WTC11 (cell line): ENCODE data around the gene CACNG7. TPM values are rescaled to one million over a fixed set of nuclear protein-coding genes. Genes with fewer than 3 reads are reported as not detected.

Experiments used
- ATAC-seq: fragments of 200-7000 bp; cut with Tn5 transposase; 2 replicates; pipeline ENCODE4 v1.10.0; 2021; ENCODE audit warnings: mild to moderate bottlenecking, moderate library complexity
- CTCF ChIA-PET: fragments of 300-600 bp; sonication (Branson Sonifier 250); formaldehyde crosslinking; loops from one replicate; lab custom pipeline; 2021; ENCODE audit warnings: antibody characterized with exemption; lab: Charles Lee
- POLR2A ChIA-PET: fragments of 350-600 bp; sonication (Branson Sonifier 250); formaldehyde crosslinking; loops from one replicate; lab custom pipeline; 2021; ENCODE audit warnings: antibody characterized with exemption; lab: Charles Lee
- DNase-seq: peaks from one replicate; pipeline ENCODE4 v3.0.0; 2021; ENCODE audit warnings: low spot score
- H3K27ac Mint-ChIP-seq: 2 replicates; pipeline ENCODE4 v1.8.0; 2021; ENCODE audit warnings: mixed read lengths
- H3K27me3 Mint-ChIP-seq: 2 replicates; pipeline ENCODE4 v1.8.0; 2021; ENCODE audit warnings: low read depth, mild to moderate bottlenecking, moderate library complexity, mixed read lengths
- H3K36me3 Mint-ChIP-seq: 2 replicates; pipeline ENCODE4 v1.8.0; 2021; ENCODE audit warnings: mixed read lengths
- H3K4me1 Mint-ChIP-seq: 2 replicates; pipeline ENCODE4 v1.8.0; 2022; ENCODE audit warnings: mixed read lengths
- H3K4me3 Mint-ChIP-seq: 2 replicates; pipeline ENCODE4 v1.8.0; 2021; ENCODE audit warnings: mild to moderate bottlenecking, moderate library complexity, mixed read lengths
- H3K9me3 Mint-ChIP-seq: 2 replicates; pipeline ENCODE4 v1.8.0; 2021; ENCODE audit warnings: mixed read lengths
- AFF4 ChIP-seq: sonication (generic); formaldehyde crosslinking; IDR thresholded peaks from 2 replicates; pipeline ENCODE4 v1.8.1; 2023; ENCODE audit warnings: mild to moderate bottlenecking, missing genetic modification reagents, borderline replicate concordance
- CBFB ChIP-seq: sonication (generic); formaldehyde crosslinking; IDR thresholded peaks from 2 replicates; pipeline ENCODE4 v1.8.1; 2022; ENCODE audit warnings: mild to moderate bottlenecking, low read depth, missing genetic modification reagents
- FOXP4 ChIP-seq: sonication (generic); formaldehyde crosslinking; IDR thresholded peaks from 2 replicates; pipeline ENCODE4 v1.8.0; 2022; ENCODE audit warnings: mild to moderate bottlenecking, missing genetic modification reagents
- GABPB1 ChIP-seq: sonication (generic); formaldehyde crosslinking; IDR thresholded peaks from 2 replicates; pipeline ENCODE4 v1.8.1; 2023; ENCODE audit warnings: mild to moderate bottlenecking, missing genetic modification reagents
- RORB ChIP-seq: fragments of 250-450 bp; sonication (Bioruptor Pico); IDR thresholded peaks from 2 replicates; pipeline ENCODE4 v1.9.0; 2021; ENCODE audit warnings: mild to moderate bottlenecking
- ZBTB21 ChIP-seq: sonication (generic); formaldehyde crosslinking; IDR thresholded peaks from 2 replicates; pipeline ENCODE4 v1.8.1; 2023; ENCODE audit warnings: mild to moderate bottlenecking, missing genetic modification reagents, borderline replicate concordance
- ZNF138 ChIP-seq: sonication (generic); formaldehyde crosslinking; conservative IDR thresholded peaks from 2 replicates; pipeline ENCODE4 v1.8.1; 2022; ENCODE audit warnings: mild to moderate bottlenecking, moderate library complexity, missing genetic modification reagents
- ZNF263 ChIP-seq: sonication (generic); formaldehyde crosslinking; IDR thresholded peaks from 2 replicates; pipeline ENCODE4 v1.8.1; 2022; ENCODE audit warnings: low read depth, mild to moderate bottlenecking, moderate library complexity, missing genetic modification reagents
- ZNF512 ChIP-seq: sonication (generic); formaldehyde crosslinking; IDR thresholded peaks from 2 replicates; pipeline ENCODE4 v1.8.1; 2022; ENCODE audit warnings: missing genetic modification reagents, borderline replicate concordance
- total RNA-seq: library from RNA; stranded (reverse); gene quantifications from 3 replicates; pipeline ENCODE4 v1.2.3, GENCODE V29; 2021
- TF ChIP-seq, protein P1 (sequence below): sonication (generic); formaldehyde crosslinking; IDR thresholded peaks from 2 replicates; pipeline ENCODE4 v1.8.0; 2023; ENCODE audit warnings: mild to moderate bottlenecking, missing genetic modification reagents
- TF ChIP-seq, protein P2 (sequence below): fragments of 200-600 bp; IDR thresholded peaks from 2 replicates; pipeline ENCODE4 v1.8.0; 2022; ENCODE audit warnings: antibody characterized with exemption
- TF ChIP-seq, protein P3 (sequence below): sonication (generic); formaldehyde crosslinking; IDR thresholded peaks from 2 replicates; pipeline ENCODE4 v1.8.0; 2022; ENCODE audit warnings: mild to moderate bottlenecking, missing genetic modification reagents
- TF ChIP-seq, protein P4 (sequence below): fragments of 250-450 bp; sonication (Bioruptor Pico); IDR thresholded peaks from 2 replicates; pipeline ENCODE4 v1.9.0; 2021; ENCODE audit warnings: mild to moderate bottlenecking
- TF ChIP-seq, protein P5 (sequence below): fragments of 250-450 bp; sonication (Bioruptor Pico); IDR thresholded peaks from 2 replicates; pipeline ENCODE4 v1.8.0; 2021; ENCODE audit warnings: mild to moderate bottlenecking

CACNG7 gene
- total RNA-seq, 1 experiment from 2014 or later: 33.3 TPM

DNA sequence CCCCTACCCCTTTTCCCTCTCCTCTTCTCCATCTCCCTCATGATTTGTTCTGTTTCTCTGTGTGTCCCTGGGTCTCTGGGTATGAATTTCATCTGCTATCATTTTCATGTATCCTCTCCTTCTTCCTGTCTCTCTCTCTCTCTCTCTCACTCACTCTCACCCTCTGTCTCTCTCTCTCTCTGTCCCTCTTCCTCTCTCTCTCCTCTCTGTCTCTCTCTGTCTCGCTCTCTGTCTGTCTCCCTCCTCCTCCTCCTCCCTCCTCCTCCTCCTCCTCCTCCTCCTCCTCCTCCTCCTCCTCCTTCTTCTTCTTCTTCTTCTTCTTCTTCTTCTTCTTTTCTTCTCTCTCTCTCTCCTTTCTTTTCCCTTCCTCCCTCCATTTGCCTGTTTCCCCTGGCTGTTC, 3.3 kb upstream of the CACNG7 start (continued):
- TF ChIP-seq, protein P1, sequence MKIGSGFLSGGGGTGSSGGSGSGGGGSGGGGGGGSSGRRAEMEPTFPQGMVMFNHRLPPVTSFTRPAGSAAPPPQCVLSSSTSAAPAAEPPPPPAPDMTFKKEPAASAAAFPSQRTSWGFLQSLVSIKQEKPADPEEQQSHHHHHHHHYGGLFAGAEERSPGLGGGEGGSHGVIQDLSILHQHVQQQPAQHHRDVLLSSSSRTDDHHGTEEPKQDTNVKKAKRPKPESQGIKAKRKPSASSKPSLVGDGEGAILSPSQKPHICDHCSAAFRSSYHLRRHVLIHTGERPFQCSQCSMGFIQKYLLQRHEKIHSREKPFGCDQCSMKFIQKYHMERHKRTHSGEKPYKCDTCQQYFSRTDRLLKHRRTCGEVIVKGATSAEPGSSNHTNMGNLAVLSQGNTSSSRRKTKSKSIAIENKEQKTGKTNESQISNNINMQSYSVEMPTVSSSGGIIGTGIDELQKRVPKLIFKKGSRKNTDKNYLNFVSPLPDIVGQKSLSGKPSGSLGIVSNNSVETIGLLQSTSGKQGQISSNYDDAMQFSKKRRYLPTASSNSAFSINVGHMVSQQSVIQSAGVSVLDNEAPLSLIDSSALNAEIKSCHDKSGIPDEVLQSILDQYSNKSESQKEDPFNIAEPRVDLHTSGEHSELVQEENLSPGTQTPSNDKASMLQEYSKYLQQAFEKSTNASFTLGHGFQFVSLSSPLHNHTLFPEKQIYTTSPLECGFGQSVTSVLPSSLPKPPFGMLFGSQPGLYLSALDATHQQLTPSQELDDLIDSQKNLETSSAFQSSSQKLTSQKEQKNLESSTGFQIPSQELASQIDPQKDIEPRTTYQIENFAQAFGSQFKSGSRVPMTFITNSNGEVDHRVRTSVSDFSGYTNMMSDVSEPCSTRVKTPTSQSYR: no peak
- no peak for TF ChIP-seq RORB
- TF ChIP-seq ZBTB21: no peak
- TF ChIP-seq ZNF263: 0 out of 2 replicates have a peak, but pooled peaks have one; percentile 20
- TF ChIP-seq ZNF512 (CRISPR knock-in tag): 0 out of 2 replicates have a peak, but pooled peaks have one; percentile 73
- no peak for TF ChIP-seq AFF4 (CRISPR knock-in tag)

- Mint-ChIP-seq H3K4me3 (peak overlapping the region; percentile 88), H3K27ac (no peak overlapping the region; the same call in 1 of the 2 replicates), H3K9me3 (no peaks in the 10 kb centered on the region), H3K4me1 (peaks cover 34% of the 10 kb centered on the region), H3K27me3 (peaks cover 61% of the 10 kb centered on the region), H3K36me3 (0 out of 2 replicates have a peak, but pooled peaks cover 4% of the 10 kb centered on the region)
- POLR2A ChIA-PET: interaction anchor here (0.6 to 2.0 kb wide), 3 partner anchors 36 to 84 kb away, joined by 4 to 8 read pairs (median 4); partner anchors contain the start of gene MYADM
- ATAC-seq (peak; percentile 15), DNase-seq (peak; percentile 89)
- CTCF ChIA-PET: interaction anchor here (0.5 to 3.2 kb wide), 30 partner anchors 8 to 230 kb away, joined by 3 to 23 read pairs (median 4); partner anchors contain the start of gene MYADM
- TF ChIP-seq GABPB1 (CRISPR knock-in tag): no peak
- peak; percentile 64; the same call in 1 of the 2 replicates for TF ChIP-seq ZNF138 (CRISPR knock-in tag)
- TF ChIP-seq, protein P2, sequence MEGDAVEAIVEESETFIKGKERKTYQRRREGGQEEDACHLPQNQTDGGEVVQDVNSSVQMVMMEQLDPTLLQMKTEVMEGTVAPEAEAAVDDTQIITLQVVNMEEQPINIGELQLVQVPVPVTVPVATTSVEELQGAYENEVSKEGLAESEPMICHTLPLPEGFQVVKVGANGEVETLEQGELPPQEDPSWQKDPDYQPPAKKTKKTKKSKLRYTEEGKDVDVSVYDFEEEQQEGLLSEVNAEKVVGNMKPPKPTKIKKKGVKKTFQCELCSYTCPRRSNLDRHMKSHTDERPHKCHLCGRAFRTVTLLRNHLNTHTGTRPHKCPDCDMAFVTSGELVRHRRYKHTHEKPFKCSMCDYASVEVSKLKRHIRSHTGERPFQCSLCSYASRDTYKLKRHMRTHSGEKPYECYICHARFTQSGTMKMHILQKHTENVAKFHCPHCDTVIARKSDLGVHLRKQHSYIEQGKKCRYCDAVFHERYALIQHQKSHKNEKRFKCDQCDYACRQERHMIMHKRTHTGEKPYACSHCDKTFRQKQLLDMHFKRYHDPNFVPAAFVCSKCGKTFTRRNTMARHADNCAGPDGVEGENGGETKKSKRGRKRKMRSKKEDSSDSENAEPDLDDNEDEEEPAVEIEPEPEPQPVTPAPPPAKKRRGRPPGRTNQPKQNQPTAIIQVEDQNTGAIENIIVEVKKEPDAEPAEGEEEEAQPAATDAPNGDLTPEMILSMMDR: peak; percentile 98
- peak; percentile 91 for TF ChIP-seq CBFB
- TF ChIP-seq, protein P3, sequence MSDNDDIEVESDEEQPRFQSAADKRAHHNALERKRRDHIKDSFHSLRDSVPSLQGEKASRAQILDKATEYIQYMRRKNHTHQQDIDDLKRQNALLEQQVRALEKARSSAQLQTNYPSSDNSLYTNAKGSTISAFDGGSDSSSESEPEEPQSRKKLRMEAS (CRISPR knock-in tag): peak; percentile 51; the same call in 1 of the 2 replicates
- 0 out of 2 replicates have a peak, but pooled peaks have one; percentile 4 for TF ChIP-seq ZNF263
- TF ChIP-seq, protein P4, sequence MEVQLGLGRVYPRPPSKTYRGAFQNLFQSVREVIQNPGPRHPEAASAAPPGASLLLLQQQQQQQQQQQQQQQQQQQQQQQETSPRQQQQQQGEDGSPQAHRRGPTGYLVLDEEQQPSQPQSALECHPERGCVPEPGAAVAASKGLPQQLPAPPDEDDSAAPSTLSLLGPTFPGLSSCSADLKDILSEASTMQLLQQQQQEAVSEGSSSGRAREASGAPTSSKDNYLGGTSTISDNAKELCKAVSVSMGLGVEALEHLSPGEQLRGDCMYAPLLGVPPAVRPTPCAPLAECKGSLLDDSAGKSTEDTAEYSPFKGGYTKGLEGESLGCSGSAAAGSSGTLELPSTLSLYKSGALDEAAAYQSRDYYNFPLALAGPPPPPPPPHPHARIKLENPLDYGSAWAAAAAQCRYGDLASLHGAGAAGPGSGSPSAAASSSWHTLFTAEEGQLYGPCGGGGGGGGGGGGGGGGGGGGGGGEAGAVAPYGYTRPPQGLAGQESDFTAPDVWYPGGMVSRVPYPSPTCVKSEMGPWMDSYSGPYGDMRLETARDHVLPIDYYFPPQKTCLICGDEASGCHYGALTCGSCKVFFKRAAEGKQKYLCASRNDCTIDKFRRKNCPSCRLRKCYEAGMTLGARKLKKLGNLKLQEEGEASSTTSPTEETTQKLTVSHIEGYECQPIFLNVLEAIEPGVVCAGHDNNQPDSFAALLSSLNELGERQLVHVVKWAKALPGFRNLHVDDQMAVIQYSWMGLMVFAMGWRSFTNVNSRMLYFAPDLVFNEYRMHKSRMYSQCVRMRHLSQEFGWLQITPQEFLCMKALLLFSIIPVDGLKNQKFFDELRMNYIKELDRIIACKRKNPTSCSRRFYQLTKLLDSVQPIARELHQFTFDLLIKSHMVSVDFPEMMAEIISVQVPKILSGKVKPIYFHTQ: 0 out of 2 replicates have a peak, but pooled peaks have one; percentile 18
- TF ChIP-seq, protein P5, sequence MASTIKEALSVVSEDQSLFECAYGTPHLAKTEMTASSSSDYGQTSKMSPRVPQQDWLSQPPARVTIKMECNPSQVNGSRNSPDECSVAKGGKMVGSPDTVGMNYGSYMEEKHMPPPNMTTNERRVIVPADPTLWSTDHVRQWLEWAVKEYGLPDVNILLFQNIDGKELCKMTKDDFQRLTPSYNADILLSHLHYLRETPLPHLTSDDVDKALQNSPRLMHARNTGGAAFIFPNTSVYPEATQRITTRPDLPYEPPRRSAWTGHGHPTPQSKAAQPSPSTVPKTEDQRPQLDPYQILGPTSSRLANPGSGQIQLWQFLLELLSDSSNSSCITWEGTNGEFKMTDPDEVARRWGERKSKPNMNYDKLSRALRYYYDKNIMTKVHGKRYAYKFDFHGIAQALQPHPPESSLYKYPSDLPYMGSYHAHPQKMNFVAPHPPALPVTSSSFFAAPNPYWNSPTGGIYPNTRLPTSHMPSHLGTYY: no peak
- 0 out of 2 replicates have a peak, but pooled peaks have one; percentile 35 for TF ChIP-seq FOXP4 (CRISPR knock-in tag)
- TF ChIP-seq ZBTB21: no peak
Observed at GRCh38 chr19:53906211-53907192, 2.6 kb upstream of the CACNG7 start.
